PC-9 (cell line): ENCODE measurements around the gene RTBDN.

Source experiments
- CTCF ChIP-seq: fragments of 200-600 bp; sonication (generic); conservative IDR thresholded peaks from 2 replicates; pipeline ENCODE4 v1.6.1; 2017; ENCODE audit warnings: mixed run types, antibody characterized with exemption, mild to moderate bottlenecking, moderate library complexity
- EZH2 ChIP-seq: fragments of 200-600 bp; sonication (generic); IDR thresholded peaks from 2 replicates; pipeline ENCODE4 v1.8.0; 2017; ENCODE audit warnings: antibody characterized with exemption, low read depth

GRCh38 chr19:12777217-12778016 lies 57.0 kb downstream of the RTBDN start:
- TF ChIP-seq CTCF (peak; percentile 99), EZH2 (no peak)
